ENCODE results near the gene TMEM245. TPM values are rescaled to one million over a fixed set of nuclear protein-coding genes. Genes with fewer than 3 reads are reported as not detected.

Gene TMEM245
- total and polyA plus RNA-seq, 2 of the 13 experiments (the other 11 are each of a cell fraction or from before 2014, with no cell fraction given), result 53.5 to 55.4 TPM

DNA sequence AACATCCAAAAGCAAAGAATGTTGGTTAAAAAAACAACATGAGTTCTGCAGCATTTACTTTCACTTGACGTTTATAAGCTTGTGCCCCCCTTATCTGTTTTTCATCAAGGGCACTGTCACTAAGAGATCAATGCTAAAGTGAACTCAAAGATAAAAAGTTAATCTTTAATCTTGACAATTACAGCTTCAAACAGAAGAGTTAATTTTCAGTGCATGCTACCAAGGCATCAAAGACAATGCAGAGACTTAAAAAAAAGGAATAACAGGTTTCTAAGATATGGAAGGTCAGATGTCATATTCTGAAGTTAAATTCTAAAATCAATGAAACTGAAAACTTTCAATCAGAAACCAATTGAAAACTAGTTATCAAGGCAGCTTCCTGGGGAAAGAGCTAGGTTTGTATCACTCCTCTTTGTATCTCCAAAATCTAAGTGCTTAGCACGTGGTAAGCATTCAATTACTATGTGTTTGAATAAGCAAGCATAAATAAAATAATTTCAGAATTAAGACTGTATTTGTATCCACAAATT is 37.6 kb downstream of the TMEM245 start (continued):
- TF ChIP-seq HNRNPUL1 (IDR thresholded peaks at IDR 0.05; ENCODE audit: low read depth, low read length) (peak; percentile 75; the same call in 1 of the 2 replicates), SRF (IDR thresholded peaks at IDR 0.05; ENCODE audit: low read depth, low read length) (no peak), NR2F2 (IDR thresholded peaks at IDR 0.05; ENCODE audit: borderline replicate concordance, low read depth) (peak; percentile 99), ZNF281 (CRISPR knock-in tag; IDR thresholded peaks at IDR 0.05; ENCODE audit: borderline replicate concordance) (no peak), MEIS1 (CRISPR knock-in tag; IDR thresholded peaks at IDR 0.05; ENCODE audit: borderline replicate concordance) (peak; percentile 90), RAD21 (CRISPR knock-in tag; IDR thresholded peaks at IDR 0.05) (no peak), RERE (CRISPR knock-in tag; IDR thresholded peaks at IDR 0.05; ENCODE audit: low read depth) (peak; percentile 91), PBX3 (CRISPR knock-in tag; IDR thresholded peaks at IDR 0.05; ENCODE audit: borderline replicate concordance) (no peak), ZFP1 (CRISPR knock-in tag; IDR thresholded peaks at IDR 0.05) (peak; percentile 67; the same call in 1 of the 2 replicates), ZFY (CRISPR knock-in tag; IDR thresholded peaks at IDR 0.05) (no peak), RCOR2 (CRISPR knock-in tag; IDR thresholded peaks at IDR 0.05) (peak; percentile 90), MXI1 (IDR thresholded peaks at IDR 0.05; ENCODE audit: borderline replicate concordance, low read depth, low read length) (no peak; the same call in 2 of the 3 replicates), SOX5 (CRISPR knock-in tag; IDR thresholded peaks at IDR 0.05; ENCODE audit: borderline replicate concordance) (peak; percentile 97; the same call in 1 of the 2 replicates), ZNF788 (CRISPR knock-in tag; IDR thresholded peaks at IDR 0.05; ENCODE audit: borderline replicate concordance) (no peak), ELF3 (CRISPR knock-in tag; IDR thresholded peaks at IDR 0.05) (peak; percentile 29; the same call in 1 of the 2 replicates), ZNF878 (CRISPR knock-in tag; IDR thresholded peaks at IDR 0.05) (peak; percentile 76; the same call in 1 of the 2 replicates)
- TF ChIP-seq, protein P1, sequence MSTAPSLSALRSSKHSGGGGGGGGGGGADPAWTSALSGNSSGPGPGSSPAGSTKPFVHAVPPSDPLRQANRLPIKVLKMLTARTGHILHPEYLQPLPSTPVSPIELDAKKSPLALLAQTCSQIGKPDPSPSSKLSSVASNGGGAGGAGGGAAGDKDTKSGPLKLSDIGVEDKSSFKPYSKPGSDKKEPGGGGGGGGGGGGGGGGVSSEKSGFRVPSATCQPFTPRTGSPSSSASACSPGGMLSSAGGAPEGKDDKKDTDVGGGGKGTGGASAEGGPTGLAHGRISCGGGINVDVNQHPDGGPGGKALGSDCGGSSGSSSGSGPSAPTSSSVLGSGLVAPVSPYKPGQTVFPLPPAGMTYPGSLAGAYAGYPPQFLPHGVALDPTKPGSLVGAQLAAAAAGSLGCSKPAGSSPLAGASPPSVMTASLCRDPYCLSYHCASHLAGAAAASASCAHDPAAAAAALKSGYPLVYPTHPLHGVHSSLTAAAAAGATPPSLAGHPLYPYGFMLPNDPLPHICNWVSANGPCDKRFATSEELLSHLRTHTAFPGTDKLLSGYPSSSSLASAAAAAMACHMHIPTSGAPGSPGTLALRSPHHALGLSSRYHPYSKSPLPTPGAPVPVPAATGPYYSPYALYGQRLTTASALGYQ (CRISPR knock-in tag; IDR thresholded peaks at IDR 0.05), result peak; percentile 99

Measured in HepG2 (cell line).